Measurements from ENCODE around the gene CASP2. TPM values are rescaled to one million over a fixed set of nuclear protein-coding genes. Genes with fewer than 3 reads are reported as not detected.

The CASP2 gene
- total RNA-seq, 1 experiment from 2014 or later, result 62.0 TPM

DNA sequence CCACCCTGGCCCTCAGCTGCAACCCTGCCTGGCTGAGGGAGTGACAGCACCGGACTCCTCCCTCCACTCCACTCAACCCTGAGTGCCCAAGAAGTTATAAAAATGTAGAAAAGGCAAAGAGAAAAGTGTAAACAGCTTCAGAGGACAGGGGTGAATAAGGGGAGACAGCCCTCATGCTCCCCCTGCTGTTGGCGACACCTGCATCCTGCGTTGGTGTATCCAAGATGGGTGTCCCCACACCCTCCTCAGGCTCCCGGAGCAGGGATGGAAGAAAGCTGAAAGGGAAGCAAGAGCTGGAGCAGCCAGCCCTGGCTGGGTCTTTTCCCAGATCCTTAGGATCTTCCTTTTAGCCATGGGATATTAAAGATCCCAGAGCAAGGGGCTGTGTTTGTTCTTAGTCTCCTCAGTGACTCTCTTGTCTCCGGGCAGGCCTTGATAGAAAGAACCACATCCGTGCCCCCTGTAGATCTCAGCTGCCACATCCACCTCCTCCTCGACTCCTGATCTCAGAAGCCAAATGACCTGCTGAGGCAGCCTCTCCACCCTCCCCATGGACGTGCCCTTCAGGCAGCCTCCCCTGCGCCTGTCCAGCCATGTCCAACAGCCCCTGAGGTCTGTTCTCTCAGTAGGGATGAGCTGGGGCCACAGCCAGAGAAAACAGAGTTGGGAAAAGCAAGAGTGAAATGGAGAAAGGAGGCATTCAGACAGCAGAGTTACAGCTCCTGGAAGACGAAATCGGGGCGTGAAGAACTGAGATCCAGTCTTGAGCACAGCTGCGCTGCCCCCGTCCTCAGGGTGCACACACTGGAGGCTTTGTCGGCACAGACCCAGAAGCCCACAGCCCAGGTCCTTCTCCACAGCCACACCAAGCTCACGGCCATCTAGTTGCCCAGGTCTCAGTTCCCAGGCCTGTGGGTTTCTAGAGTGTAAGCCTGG, 67.6 kb downstream of the CASP2 start:
- peaks cover 18% of the 10 kb centered on the region for H3K4me1 ChIP-seq
- no peaks in the 10 kb centered on the region for H3K9me3 Mint-ChIP-seq (ENCODE audit: unreplicated experiment)
- no peaks in the 10 kb centered on the region for H3K9me3 ChIP-seq
- ChIA-PET CTCF (interaction anchor here (0.6 to 1.3 kb wide), 2 partner anchors 10 to 53 kb away, joined by 4 read pairs; partner anchors contain the start of gene EPHA1), POLR2A (no interaction called here)
- BruUV-seq (replicated peaks), result no TSS peak
- no peak overlapping the region for H3K4me3 ChIP-seq (ENCODE audit: low read depth, low read length)
- H3K4me3 Mint-ChIP-seq (ENCODE audit: unreplicated experiment), result no peak overlapping the region
- DNase-seq, result no peak
- H3K4me1 Mint-ChIP-seq (ENCODE audit: low read depth, unreplicated experiment), result peaks cover 20% of the 10 kb centered on the region
- peaks cover 3% of the 10 kb centered on the region for H3K27me3 Mint-ChIP-seq (ENCODE audit: insufficient read depth, unreplicated experiment)
- no peak overlapping the region for H3K27ac Mint-ChIP-seq (ENCODE audit: unreplicated experiment)
- intact Hi-C loops (cut with micrococcal nuclease; ENCODE audit: unreplicated experiment), result no loop called here
- TF ChIP-seq, protein P1, sequence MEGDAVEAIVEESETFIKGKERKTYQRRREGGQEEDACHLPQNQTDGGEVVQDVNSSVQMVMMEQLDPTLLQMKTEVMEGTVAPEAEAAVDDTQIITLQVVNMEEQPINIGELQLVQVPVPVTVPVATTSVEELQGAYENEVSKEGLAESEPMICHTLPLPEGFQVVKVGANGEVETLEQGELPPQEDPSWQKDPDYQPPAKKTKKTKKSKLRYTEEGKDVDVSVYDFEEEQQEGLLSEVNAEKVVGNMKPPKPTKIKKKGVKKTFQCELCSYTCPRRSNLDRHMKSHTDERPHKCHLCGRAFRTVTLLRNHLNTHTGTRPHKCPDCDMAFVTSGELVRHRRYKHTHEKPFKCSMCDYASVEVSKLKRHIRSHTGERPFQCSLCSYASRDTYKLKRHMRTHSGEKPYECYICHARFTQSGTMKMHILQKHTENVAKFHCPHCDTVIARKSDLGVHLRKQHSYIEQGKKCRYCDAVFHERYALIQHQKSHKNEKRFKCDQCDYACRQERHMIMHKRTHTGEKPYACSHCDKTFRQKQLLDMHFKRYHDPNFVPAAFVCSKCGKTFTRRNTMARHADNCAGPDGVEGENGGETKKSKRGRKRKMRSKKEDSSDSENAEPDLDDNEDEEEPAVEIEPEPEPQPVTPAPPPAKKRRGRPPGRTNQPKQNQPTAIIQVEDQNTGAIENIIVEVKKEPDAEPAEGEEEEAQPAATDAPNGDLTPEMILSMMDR (IDR thresholded peaks at IDR 0.05; ENCODE audit: insufficient read depth in 1 of 2, low read depth in 1 of 2, low read length in 1 of 2, severe bottlenecking in 1 of 2, unreplicated experiment in 1 of 2), result no peak
- H3K36me3 Mint-ChIP-seq (ENCODE audit: insufficient read depth, unreplicated experiment), result peaks cover 10% of the 10 kb centered on the region
- H3K27me3 ChIP-seq (replicated peaks; ENCODE audit: control insufficient read depth, insufficient read depth, low read length), result no peaks in the 10 kb centered on the region
- H3K36me3 ChIP-seq (ENCODE audit: control insufficient read depth, insufficient read depth, low read length), result no peaks in the 10 kb centered on the region

DNA sequence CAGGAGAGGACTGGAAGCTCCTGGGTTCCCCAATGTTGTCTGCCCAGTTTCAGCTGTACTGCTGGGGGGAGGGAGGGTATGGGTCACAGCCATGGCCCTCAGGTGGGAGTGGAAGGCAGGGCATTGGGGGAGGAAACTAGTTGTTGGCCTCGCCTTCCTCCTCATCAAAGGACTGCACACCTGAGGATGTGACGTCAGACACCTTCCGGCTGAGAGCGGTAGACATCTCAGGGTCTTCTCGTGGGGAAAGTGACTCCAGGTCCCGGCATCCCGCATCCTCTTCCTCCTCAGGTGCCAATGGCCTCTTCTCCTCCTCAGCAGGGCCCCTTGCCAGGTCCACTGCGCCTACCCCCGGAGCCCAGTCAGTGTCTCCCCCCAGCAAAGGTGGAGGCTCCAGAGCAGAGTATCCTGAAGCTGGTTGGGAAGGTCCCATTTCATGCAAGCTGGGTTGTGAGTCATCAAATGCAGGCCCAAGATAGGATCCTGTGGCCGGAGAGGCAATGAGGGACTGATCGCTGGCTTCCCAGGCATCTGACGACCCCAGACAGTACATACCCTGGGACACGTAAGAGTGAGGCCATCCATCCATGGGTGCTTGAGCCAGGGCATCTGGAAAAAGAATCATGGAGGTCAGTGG, 68.4 kb downstream of the CASP2 start:
- ChIA-PET CTCF (no interaction called here), POLR2A (no interaction called here)
- Histone ChIP-seq H3K27me3 (replicated peaks; ENCODE audit: control insufficient read depth, insufficient read depth, low read length) (no peaks in the 10 kb centered on the region), H3K36me3 (ENCODE audit: control insufficient read depth, insufficient read depth, low read length) (no peaks in the 10 kb centered on the region), H3K9me3 (no peaks in the 10 kb centered on the region), H3K4me1 (peaks cover 12% of the 10 kb centered on the region), H3K4me3 (ENCODE audit: low read depth, low read length) (no peak overlapping the region)
- no TSS peak for BruUV-seq (replicated peaks)
- H3K9me3 Mint-ChIP-seq (ENCODE audit: unreplicated experiment), result no peaks in the 10 kb centered on the region
- DNase-seq, result no peak
- peaks cover 6% of the 10 kb centered on the region for H3K36me3 Mint-ChIP-seq (ENCODE audit: insufficient read depth, unreplicated experiment)
- peaks cover 16% of the 10 kb centered on the region for H3K4me1 Mint-ChIP-seq (ENCODE audit: low read depth, unreplicated experiment)
- H3K27me3 Mint-ChIP-seq (ENCODE audit: insufficient read depth, unreplicated experiment), result peaks cover 3% of the 10 kb centered on the region
- TF ChIP-seq, protein P1 (IDR thresholded peaks at IDR 0.05; ENCODE audit: insufficient read depth in 1 of 2, low read depth in 1 of 2, low read length in 1 of 2, severe bottlenecking in 1 of 2, unreplicated experiment in 1 of 2), result no peak
- H3K27ac Mint-ChIP-seq (ENCODE audit: unreplicated experiment), result no peak overlapping the region
- H3K4me3 Mint-ChIP-seq (ENCODE audit: unreplicated experiment), result no peak overlapping the region
- intact Hi-C loops (cut with micrococcal nuclease; ENCODE audit: unreplicated experiment), result no loop called here

Other genes with a start within 250 kb of the CASP2 start
- gene OR6V1, start 236.0 kb upstream of the CASP2 start, total RNA-seq (2022), result not detected in 2 replicates
- not detected in 2 replicates for gene PIP, start 156.3 kb upstream of the CASP2 start, total RNA-seq (2022)
- gene TAS2R39, start 104.9 kb upstream of the CASP2 start, total RNA-seq (2022), result not detected in 2 replicates
- gene TAS2R40, start 66.3 kb upstream of the CASP2 start, total RNA-seq (2022), result not detected in 2 replicates
- gene GSTK1, start 24.9 kb upstream of the CASP2 start, total RNA-seq (2022), result 127 and 134 TPM in 2 replicates
- 19.1 and 26.2 TPM in 2 replicates for gene TMEM139, start 3.4 kb upstream of the CASP2 start, total RNA-seq (2022)
- 1.8 and 1.9 TPM in 2 replicates for gene CLCN1, start 27.8 kb downstream of the CASP2 start, total RNA-seq (2022)
- gene FAM131B, start 74.4 kb downstream of the CASP2 start, total RNA-seq (2022), result 20.2 and 22.3 TPM in 2 replicates
- 147 and 160 TPM in 2 replicates for gene ZYX, start 93.0 kb downstream of the CASP2 start, total RNA-seq (2022)
- gene EPHA1, start 120.5 kb downstream of the CASP2 start, total RNA-seq (2022), result 66.6 and 69.2 TPM in 2 replicates
- not detected in 2 replicates for gene TAS2R60, start 155.1 kb downstream of the CASP2 start, total RNA-seq (2022)
- not detected in 2 replicates for gene TAS2R41, start 189.5 kb downstream of the CASP2 start, total RNA-seq (2022)

Measured in Caco-2 (cell line).